Germinal center (tissue), 1 donor: ENCODE measurements around the gene TUFT1.
"Not testable (repeated sequence)": the region's sequence is repeated elsewhere in the genome, so short reads cannot be mapped to it uniquely, and the experiment has no call there.

Experiments used
- DNase-seq: peaks from one replicate; pipeline ENCODE4 v3.0.0; 2012; ENCODE audit warnings: mixed read lengths, low spot score

Gene TUFT1

GRCh38 chr1:151581451-151581850 is 41.3 kb downstream of the TUFT1 start:
- no peak for DNase-seq

GRCh38 chr1:151581921-151582320 is 41.8 kb downstream of the TUFT1 start:
- no peak for DNase-seq

GRCh38 chr1:151583796-151584195 is 43.7 kb downstream of the TUFT1 start:
- no peak for DNase-seq

- DNase-seq, result no peak
These were observed 44.2 kb downstream of the TUFT1 start for GRCh38 chr1:151584278-151584677.

GRCh38 chr1:151584780-151585179 is 44.7 kb downstream of the TUFT1 start:
- no peak for DNase-seq

GRCh38 chr1:151585622-151586021 is 45.5 kb downstream of the TUFT1 start:
- no peak for DNase-seq

GRCh38 chr1:151590961-151591360 is 50.9 kb downstream of the TUFT1 start:
- DNase-seq, result no peak

GRCh38 chr1:151593730-151594129 is 53.6 kb downstream of the TUFT1 start:
- DNase-seq, result peak; percentile 30

- DNase-seq, result peak; percentile 87
These were observed 54.1 kb downstream of the TUFT1 start for GRCh38 chr1:151594143-151594625.

GRCh38 chr1:151596166-151596953 is 56.3 kb downstream of the TUFT1 start:
- DNase-seq, result no peak

GRCh38 chr1:151602550-151602949 is 62.4 kb downstream of the TUFT1 start:
- DNase-seq, result not testable (repeated sequence)

GRCh38 chr1:151604291-151604690 is 64.2 kb downstream of the TUFT1 start:
- no peak for DNase-seq

GRCh38 chr1:151606384-151606783 is 66.3 kb downstream of the TUFT1 start:
- DNase-seq, result no peak

GRCh38 chr1:151606857-151607256 is 66.7 kb downstream of the TUFT1 start:
- DNase-seq, result no peak

GRCh38 chr1:151610142-151610541 is 70.0 kb downstream of the TUFT1 start:
- DNase-seq, result no peak

- DNase-seq, result no peak
These were observed 71.2 kb downstream of the TUFT1 start for GRCh38 chr1:151611288-151611790.

GRCh38 chr1:151611832-151612500 is 71.9 kb downstream of the TUFT1 start, which contains the start of gene SNX27:
SNX27 (plus strand) TSS chr1:151612050; CDS start chr1:151612202, 152 bp downstream.
- DNase-seq, result peak; percentile 94

GRCh38 chr1:151612501-151613281 is 72.6 kb downstream of the TUFT1 start:
- DNase-seq, result peak; percentile 40

GRCh38 chr1:151613282-151613780 is 73.2 kb downstream of the TUFT1 start:
- DNase-seq, result no peak

GRCh38 chr1:151615711-151616504 is 75.8 kb downstream of the TUFT1 start:
- no peak for DNase-seq

GRCh38 chr1:151616505-151616849 is 76.4 kb downstream of the TUFT1 start:
- no peak for DNase-seq
